Measurements from ENCODE around the gene CNNM3.

GRCh38 chr2:96876269-96877041 lies 60.4 kb downstream of the CNNM3 start:
- TF ChIP-seq EP300 (IDR thresholded peaks at IDR 0.05) (no peak), CTCF (IDR thresholded peaks at IDR 0.05) (no peak), POLR2A (IDR thresholded peaks at IDR 0.05) (no peak)
